ENCODE measurements around the gene ALK.

GRCh38 chr2:29253026-29253425 lies 668.4 kb downstream of the ALK start:
- no peak for TF ChIP-seq POLR2A (IDR thresholded peaks at IDR 0.05)
- TF ChIP-seq, protein P1, sequence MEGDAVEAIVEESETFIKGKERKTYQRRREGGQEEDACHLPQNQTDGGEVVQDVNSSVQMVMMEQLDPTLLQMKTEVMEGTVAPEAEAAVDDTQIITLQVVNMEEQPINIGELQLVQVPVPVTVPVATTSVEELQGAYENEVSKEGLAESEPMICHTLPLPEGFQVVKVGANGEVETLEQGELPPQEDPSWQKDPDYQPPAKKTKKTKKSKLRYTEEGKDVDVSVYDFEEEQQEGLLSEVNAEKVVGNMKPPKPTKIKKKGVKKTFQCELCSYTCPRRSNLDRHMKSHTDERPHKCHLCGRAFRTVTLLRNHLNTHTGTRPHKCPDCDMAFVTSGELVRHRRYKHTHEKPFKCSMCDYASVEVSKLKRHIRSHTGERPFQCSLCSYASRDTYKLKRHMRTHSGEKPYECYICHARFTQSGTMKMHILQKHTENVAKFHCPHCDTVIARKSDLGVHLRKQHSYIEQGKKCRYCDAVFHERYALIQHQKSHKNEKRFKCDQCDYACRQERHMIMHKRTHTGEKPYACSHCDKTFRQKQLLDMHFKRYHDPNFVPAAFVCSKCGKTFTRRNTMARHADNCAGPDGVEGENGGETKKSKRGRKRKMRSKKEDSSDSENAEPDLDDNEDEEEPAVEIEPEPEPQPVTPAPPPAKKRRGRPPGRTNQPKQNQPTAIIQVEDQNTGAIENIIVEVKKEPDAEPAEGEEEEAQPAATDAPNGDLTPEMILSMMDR (IDR thresholded peaks at IDR 0.05): no peak

Measured in thyroid gland (tissue), 4 donors.